K562 (cell line): ENCODE data around the gene SKOR1. TPM values are rescaled to one million over a fixed set of nuclear protein-coding genes. Genes with fewer than 3 reads are reported as not detected.

Source experiments
- ATAC-seq: fragments of 200-7000 bp; cut with Tn5 transposase; 3 replicates; pipeline ENCODE4 v1.9.1; 2020; ENCODE audit warnings: moderate library complexity
- BruUV-seq: library from RNA; stranded (reverse); fragments of 400-500 nt; replicated peaks from 2 replicates; lab custom pipeline; 2021; lab: Mats Ljungman, UMichigan
- CTCF ChIA-PET: fragments of 300-600 bp; formaldehyde crosslinking; extraction: SDS; loops from one replicate; lab custom pipeline; 2021; ENCODE audit warnings: low intra/inter-chr PET ratio; lab: Yijun Ruan, JAX
- POLR2A ChIA-PET: fragments of 300-600, 350-650 bp; sonication (Branson Sonifier 250); formaldehyde crosslinking; extraction: SDS; loops from one replicate; lab custom pipeline; 2021; ENCODE audit warnings: antibody characterized with exemption, inconsistent platforms; lab: Yijun Ruan, JAX
- DNase-seq, 4 experiments: peaks; one replicate each; pipeline versions ENCODE4 v3.0.0 to v3.0.0-alpha.2; 2011 to 2018; ENCODE audit warnings: low spot score in 3 of 4, mixed read lengths in 3 of 4; ENCODE audit errors: extremely low read depth in 1 of 4
- FAIRE-seq: peaks from 2 replicates; lab custom pipeline; 2011; peaks lifted over from hg19 to GRCh38; lab: Jason Lieb, UNC
- H2AFZ ChIP-seq: 2 replicates; pipeline ENCODE4 v1.6.0; 2011; ENCODE audit warnings: low read depth, low read length, control low read depth, inconsistent platforms
- H3K27ac ChIP-seq: fragments of 200-600 bp; 3 replicates; pipeline ENCODE4 v1.8.0; 2011; ENCODE audit warnings: low read depth, mild to moderate bottlenecking, control low read depth, inconsistent platforms, low read length, moderate library complexity, mixed read lengths; ENCODE audit errors: extremely low read depth
- H3K27me3 ChIP-seq, 2 experiments: fragments of 300-600 bp in 1 of 2; 2 replicates in 1 of 2; 3 replicates in 1 of 2; pipeline versions ENCODE4 v1.6.0 to v1.8.0; 2011; ENCODE audit warnings: inconsistent platforms in 2 of 2, low read length in 2 of 2, mild to moderate bottlenecking in 1 of 2, mixed read lengths in 1 of 2, moderate library complexity in 1 of 2; ENCODE audit not compliant: control insufficient read depth in 2 of 2, insufficient read depth in 2 of 2
- H3K36me3 ChIP-seq: fragments of 300-600 bp; 3 replicates; pipeline ENCODE4 v1.8.0; 2011; ENCODE audit warnings: mild to moderate bottlenecking, low read length, inconsistent platforms; ENCODE audit not compliant: control insufficient read depth, insufficient read depth
- H3K4me1 ChIP-seq, 2 experiments: fragments of 200-600 bp in 1 of 2; replicated peaks in 1 of 2; 2 replicates in 1 of 2; 3 replicates in 1 of 2; pipeline versions ENCODE4 v1.5.1 to v1.8.0; 2011; ENCODE audit warnings: inconsistent platforms in 2 of 2, low read length in 2 of 2, mild to moderate bottlenecking in 1 of 2, mixed read lengths in 1 of 2, moderate library complexity in 1 of 2; ENCODE audit not compliant: control insufficient read depth in 2 of 2, insufficient read depth in 2 of 2
- H3K4me2 ChIP-seq: 2 replicates; pipeline ENCODE4 v1.6.1; 2011; ENCODE audit warnings: low read length, control low read depth, inconsistent platforms, mixed read lengths; ENCODE audit not compliant: insufficient read depth
- H3K4me3 ChIP-seq: fragments of 200-600 bp; sonication (generic), shearing (Covaris generic); 2 replicates; pipeline ENCODE4 v1.5.1; 2016; ENCODE audit warnings: control low read depth, inconsistent platforms
- H3K79me2 ChIP-seq: fragments of 200-600 bp; 3 replicates; pipeline ENCODE4 v1.8.0; 2011; ENCODE audit warnings: low read length, inconsistent platforms; ENCODE audit not compliant: control insufficient read depth, insufficient read depth
- H3K9ac ChIP-seq, 2 experiments: 2 replicates each; pipeline versions ENCODE4 v1.6.0 to v1.6.1; 2011; ENCODE audit warnings: low read depth in 2 of 2, low read length in 2 of 2, control low read depth in 1 of 2, inconsistent platforms in 1 of 2, mild to moderate bottlenecking in 1 of 2, mixed read lengths in 1 of 2; ENCODE audit not compliant: insufficient read depth in 1 of 2
- H3K9me1 ChIP-seq: one replicate; pipeline ENCODE4 v1.6.0; 2011; ENCODE audit warnings: inconsistent platforms, mild to moderate bottlenecking, low read length, moderate library complexity; ENCODE audit not compliant: control insufficient read depth, insufficient read depth
- H3K9me3 ChIP-seq: replicated peaks from 2 replicates; pipeline ENCODE4 v1.5.1; 2011; ENCODE audit warnings: low read depth, low read length, inconsistent platforms; ENCODE audit not compliant: control insufficient read depth, insufficient read depth
- H4K20me1 ChIP-seq: replicated peaks from 2 replicates; pipeline ENCODE4 v1.6.1; 2011; ENCODE audit warnings: low read length, inconsistent platforms, mixed read lengths; ENCODE audit not compliant: control insufficient read depth, insufficient read depth
- L3MBTL2 ChIP-seq: fragments of 450-650 bp; IDR thresholded peaks from 2 replicates; pipeline ENCODE4 v1.6.1; 2016; ENCODE audit warnings: mild to moderate bottlenecking, moderate library complexity
- TBP ChIP-seq: optimal IDR thresholded peaks from 2 replicates; pipeline ENCODE3; 2011; ENCODE audit warnings: low read depth, low read length, improper control_type of control experiment
- ZNF347 ChIP-seq: fragments of 450-650 bp; formaldehyde crosslinking; IDR thresholded peaks from 2 replicates; pipeline ENCODE4 v1.4.0; 2020; ENCODE audit warnings: low read depth, mild to moderate bottlenecking, moderate library complexity
- WGBS: fragments of 100-300 bp; shearing (Covaris generic); methylation state at CpG from one replicate; pipeline ENCODE4 v1.1.6; 2016; ENCODE audit warnings: low coverage, mixed read lengths; ENCODE audit not compliant: insufficient coverage; ENCODE audit errors: missing lambda C conversion rate; 5-methylcytosine and 5-hydroxymethylcytosine counted together
- in situ Hi-C: fragments of 300-500 bp; cut with MboI; formaldehyde crosslinking; loops from 4 replicates; pipeline ENCODE4 v1.15.0; 2018; ENCODE audit warnings: inconsistent platforms, mixed read lengths
- intact Hi-C: fragments of 100-400 bp; cut with micrococcal nuclease; formaldehyde crosslinking; loops from 2 replicates; pipeline ENCODE4 v1.14.2; 2022
- polyA plus RNA-seq, 8 experiments: library from polyadenylated mRNA; depleted of rRNA in 4 of 8; stranded (reverse) in 5 of 8; unstranded in 3 of 8; fragments of >200 nt; fragmentation: Nextera tagmentation in 2 of 8; fragmentation: Illumina TruSeq in 1 of 8; extraction: Ambion mirVana in 2 of 8; extraction: Trizol in 1 of 8; gene quantifications; 2 replicates each; pipeline versions ENCODE4 v1.2.1 to v1.2.3, GENCODE V29; 2011 to 2014; ENCODE audit warnings: inconsistent platforms in 1 of 8, missing spikeins in 1 of 8
- total RNA-seq, 7 experiments: library from RNA; depleted of rRNA in 6 of 7; stranded (reverse); fragments of >200 nt in 6 of 7; fragmentation: Illumina TruSeq in 2 of 7; extraction: Trizol in 2 of 7; gene quantifications; 2 replicates each; pipeline versions ENCODE4 v1.2.1 to v1.2.3, GENCODE V29; 2011 to 2021; ENCODE audit warnings: low replicate concordance in 1 of 7
- TF ChIP-seq, protein P1 (sequence below), 3 experiments: fragments of 200-800 bp in 1 of 3; fragments of 250-450 bp in 1 of 3; fragments of 450-650 bp in 1 of 3; sonication (Bioruptor Pico) in 1 of 3; sonication (Bioruptor generic) in 1 of 3; formaldehyde crosslinking in 1 of 3; IDR thresholded peaks; 2 replicates each; pipeline versions ENCODE4 v1.6.1 to v1.8.0; 2016 to 2022; ENCODE audit warnings: mild to moderate bottlenecking in 2 of 3, missing genetic modification characterization in 2 of 3, missing compliant biosample characterization in 1 of 3, moderate library complexity in 1 of 3
- TF ChIP-seq, protein P2 (sequence below): fragments of 450-650 bp; formaldehyde crosslinking; conservative IDR thresholded peaks from 2 replicates; pipeline ENCODE4 v1.4.0; 2022; ENCODE audit warnings: mild to moderate bottlenecking, missing genetic modification characterization
- TF ChIP-seq, protein P3 (sequence below): fragments of 450-650 bp; IDR thresholded peaks from 2 replicates; pipeline ENCODE4 v1.6.1; 2017; ENCODE audit warnings: antibody characterized with exemption, mild to moderate bottlenecking

Gene SKOR1
- total and polyA plus RNA-seq, 9 of the 15 experiments (the other 6 are each of a cell fraction or from before 2014, with no cell fraction given) = 0.04 to 0.41 (median 0.09) TPM; not detected in 3

DNA sequence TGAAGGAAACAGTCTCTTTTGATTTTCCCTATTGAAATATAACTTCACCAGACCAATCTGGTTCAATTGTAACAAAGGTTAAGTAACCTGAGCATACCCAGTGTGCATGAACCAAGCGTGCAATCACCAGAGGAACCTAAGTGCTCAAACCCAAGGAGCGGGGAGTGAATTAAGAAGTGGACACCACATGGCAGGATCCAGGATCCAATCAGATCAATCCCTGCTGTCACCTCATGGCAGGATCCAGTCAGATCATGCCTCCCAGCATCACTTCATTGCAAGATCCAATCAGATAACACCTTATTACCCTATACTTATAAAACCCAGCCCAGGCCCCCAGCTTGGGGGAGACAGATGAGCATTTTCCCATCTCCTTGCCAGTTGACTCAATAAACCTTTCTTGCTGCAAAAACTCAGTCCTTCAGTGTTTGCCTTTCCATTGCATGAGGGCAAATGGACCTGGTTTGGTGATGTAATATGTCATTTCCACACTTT, 53.5 kb downstream of the SKOR1 start:
- Histone ChIP-seq H3K27me3 (no peaks in the 10 kb centered on the region), H3K4me3 (no peak overlapping the region), H3K79me2 (no peaks in the 10 kb centered on the region), H3K4me2 (no peak overlapping the region), H4K20me1 (no peaks in the 10 kb centered on the region), H3K36me3 (no peaks in the 10 kb centered on the region), H3K9me1 (no peaks in the 10 kb centered on the region), H3K9me3 (no peaks in the 10 kb centered on the region), H3K9ac (no peak overlapping the region), H3K4me1 (peaks cover 25 to 51% of the 10 kb centered on the region in 2 experiments), H3K27ac (no peak overlapping the region; the same call in 2 of the 3 replicates), H2AFZ (peak overlapping the region; percentile 92)
- no peak for FAIRE-seq
- in situ Hi-C loops (no loop called here), intact Hi-C loops (no loop called here)
- ChIA-PET POLR2A (interaction anchor here (0.6 kb wide), 1 partner anchor 309 kb away, joined by 3 read pairs; no protein-coding TSS in a partner anchor), CTCF (no interaction called here)
- DNase-seq = peak in 2 of 4 experiments; percentile 51 to 57
- ATAC-seq = peak; percentile 5; the same call in 1 of the 3 replicates
- 100% methylated on average over 2 of the region's 2 CpGs for WGBS
- no TSS peak for BruUV-seq
- TF ChIP-seq ZNF347 (CRISPR knock-in tag) (no peak), L3MBTL2 (peak; percentile 63), TBP (peak; percentile 22)
- TF ChIP-seq, protein P1, sequence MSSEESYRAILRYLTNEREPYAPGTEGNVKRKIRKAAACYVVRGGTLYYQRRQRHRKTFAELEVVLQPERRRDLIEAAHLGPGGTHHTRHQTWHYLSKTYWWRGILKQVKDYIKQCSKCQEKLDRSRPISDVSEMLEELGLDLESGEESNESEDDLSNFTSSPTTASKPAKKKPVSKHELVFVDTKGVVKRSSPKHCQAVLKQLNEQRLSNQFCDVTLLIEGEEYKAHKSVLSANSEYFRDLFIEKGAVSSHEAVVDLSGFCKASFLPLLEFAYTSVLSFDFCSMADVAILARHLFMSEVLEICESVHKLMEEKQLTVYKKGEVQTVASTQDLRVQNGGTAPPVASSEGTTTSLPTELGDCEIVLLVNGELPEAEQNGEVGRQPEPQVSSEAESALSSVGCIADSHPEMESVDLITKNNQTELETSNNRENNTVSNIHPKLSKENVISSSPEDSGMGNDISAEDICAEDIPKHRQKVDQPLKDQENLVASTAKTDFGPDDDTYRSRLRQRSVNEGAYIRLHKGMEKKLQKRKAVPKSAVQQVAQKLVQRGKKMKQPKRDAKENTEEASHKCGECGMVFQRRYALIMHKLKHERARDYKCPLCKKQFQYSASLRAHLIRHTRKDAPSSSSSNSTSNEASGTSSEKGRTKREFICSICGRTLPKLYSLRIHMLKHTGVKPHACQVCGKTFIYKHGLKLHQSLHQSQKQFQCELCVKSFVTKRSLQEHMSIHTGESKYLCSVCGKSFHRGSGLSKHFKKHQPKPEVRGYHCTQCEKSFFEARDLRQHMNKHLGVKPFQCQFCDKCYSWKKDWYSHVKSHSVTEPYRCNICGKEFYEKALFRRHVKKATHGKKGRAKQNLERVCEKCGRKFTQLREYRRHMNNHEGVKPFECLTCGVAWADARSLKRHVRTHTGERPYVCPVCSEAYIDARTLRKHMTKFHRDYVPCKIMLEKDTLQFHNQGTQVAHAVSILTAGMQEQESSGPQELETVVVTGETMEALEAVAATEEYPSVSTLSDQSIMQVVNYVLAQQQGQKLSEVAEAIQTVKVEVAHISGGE (CRISPR knock-in tag; IDR thresholded peaks at IDR 0.05) = peak in 1 of 3 experiments; percentile 92; a peak in 2 of 6 replicates
- TF ChIP-seq, protein P2, sequence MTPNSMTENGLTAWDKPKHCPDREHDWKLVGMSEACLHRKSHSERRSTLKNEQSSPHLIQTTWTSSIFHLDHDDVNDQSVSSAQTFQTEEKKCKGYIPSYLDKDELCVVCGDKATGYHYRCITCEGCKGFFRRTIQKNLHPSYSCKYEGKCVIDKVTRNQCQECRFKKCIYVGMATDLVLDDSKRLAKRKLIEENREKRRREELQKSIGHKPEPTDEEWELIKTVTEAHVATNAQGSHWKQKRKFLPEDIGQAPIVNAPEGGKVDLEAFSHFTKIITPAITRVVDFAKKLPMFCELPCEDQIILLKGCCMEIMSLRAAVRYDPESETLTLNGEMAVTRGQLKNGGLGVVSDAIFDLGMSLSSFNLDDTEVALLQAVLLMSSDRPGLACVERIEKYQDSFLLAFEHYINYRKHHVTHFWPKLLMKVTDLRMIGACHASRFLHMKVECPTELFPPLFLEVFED (CRISPR knock-in tag) = no peak
- TF ChIP-seq, protein P3, sequence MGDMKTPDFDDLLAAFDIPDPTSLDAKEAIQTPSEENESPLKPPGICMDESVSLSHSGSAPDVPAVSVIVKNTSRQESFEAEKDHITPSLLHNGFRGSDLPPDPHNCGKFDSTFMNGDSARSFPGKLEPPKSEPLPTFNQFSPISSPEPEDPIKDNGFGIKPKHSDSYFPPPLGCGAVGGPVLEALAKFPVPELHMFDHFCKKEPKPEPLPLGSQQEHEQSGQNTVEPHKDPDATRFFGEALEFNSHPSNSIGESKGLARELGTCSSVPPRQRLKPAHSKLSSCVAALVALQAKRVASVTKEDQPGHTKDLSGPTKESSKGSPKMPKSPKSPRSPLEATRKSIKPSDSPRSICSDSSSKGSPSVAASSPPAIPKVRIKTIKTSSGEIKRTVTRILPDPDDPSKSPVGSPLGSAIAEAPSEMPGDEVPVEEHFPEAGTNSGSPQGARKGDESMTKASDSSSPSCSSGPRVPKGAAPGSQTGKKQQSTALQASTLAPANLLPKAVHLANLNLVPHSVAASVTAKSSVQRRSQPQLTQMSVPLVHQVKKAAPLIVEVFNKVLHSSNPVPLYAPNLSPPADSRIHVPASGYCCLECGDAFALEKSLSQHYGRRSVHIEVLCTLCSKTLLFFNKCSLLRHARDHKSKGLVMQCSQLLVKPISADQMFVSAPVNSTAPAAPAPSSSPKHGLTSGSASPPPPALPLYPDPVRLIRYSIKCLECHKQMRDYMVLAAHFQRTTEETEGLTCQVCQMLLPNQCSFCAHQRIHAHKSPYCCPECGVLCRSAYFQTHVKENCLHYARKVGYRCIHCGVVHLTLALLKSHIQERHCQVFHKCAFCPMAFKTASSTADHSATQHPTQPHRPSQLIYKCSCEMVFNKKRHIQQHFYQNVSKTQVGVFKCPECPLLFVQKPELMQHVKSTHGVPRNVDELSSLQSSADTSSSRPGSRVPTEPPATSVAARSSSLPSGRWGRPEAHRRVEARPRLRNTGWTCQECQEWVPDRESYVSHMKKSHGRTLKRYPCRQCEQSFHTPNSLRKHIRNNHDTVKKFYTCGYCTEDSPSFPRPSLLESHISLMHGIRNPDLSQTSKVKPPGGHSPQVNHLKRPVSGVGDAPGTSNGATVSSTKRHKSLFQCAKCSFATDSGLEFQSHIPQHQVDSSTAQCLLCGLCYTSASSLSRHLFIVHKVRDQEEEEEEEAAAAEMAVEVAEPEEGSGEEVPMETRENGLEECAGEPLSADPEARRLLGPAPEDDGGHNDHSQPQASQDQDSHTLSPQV = peak; percentile 49; the same call in 1 of the 2 replicates
